Esophagus squamous epithelium (tissue), 4 donors: ENCODE measurements around the gene TOR1A.
A peak's percentile ranks its signal among the peaks of the same experiment; 100 is the strongest.

Experiments used
- POLR2A ChIP-seq, 4 donors: fragments of 450-650 bp; IDR thresholded peaks; one replicate each; pipeline ENCODE4 v1.6.1; 2017; ENCODE audit warnings: antibody characterized with exemption in 4 of 4, mild to moderate bottlenecking in 4 of 4, moderate library complexity in 3 of 4
- TF ChIP-seq, protein P1 (sequence below), 6 experiments: fragments of 450-650 bp in 4 of 6; fragments of 200-600 bp in 2 of 6; sonication (generic) in 2 of 6; IDR thresholded peaks; one replicate each; pipeline ENCODE4 v1.5.1; 2016 to 2019; ENCODE audit warnings: antibody characterized with exemption in 6 of 6, mild to moderate bottlenecking in 4 of 6, moderate library complexity in 4 of 6

DNA sequence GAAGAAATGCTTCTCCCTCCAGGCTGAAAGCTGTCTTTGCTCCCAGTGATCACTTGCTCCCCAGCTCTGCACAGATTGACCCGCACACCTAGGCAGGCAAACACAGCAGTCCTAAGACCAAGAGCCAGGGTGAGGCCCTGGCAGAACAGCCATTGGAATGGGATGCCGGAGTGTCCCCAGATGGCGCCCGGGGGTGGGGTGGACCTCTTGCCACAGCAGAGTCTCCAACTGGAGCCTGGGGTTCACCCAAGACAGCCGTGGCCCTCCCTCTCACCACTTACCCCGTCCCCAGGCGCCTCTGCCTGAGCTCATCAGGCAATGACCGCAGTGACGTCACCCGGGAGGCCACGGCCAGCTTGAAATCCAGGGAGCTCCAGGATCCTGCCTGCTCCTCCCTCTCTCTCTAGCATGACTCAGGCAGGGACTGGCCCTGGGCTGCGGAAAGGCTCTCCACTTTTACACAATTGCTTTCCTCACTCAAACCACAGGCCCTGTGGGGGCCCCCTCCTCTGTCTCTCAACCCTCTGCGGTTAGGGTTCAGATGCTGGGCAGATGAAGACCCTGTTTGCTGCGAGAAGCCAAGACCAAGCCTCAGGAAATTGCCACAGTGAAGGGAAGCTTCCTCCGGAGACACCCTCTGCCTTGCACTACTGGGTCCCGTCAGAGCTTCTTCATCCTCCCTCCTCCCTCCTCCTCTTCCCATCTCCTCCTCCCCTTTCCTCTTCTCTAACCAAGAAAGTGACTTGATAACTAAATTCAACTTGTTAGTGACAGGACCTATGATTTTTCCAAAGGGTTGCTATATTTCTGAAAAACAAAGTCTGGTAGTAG lies 46.8 kb downstream of the TOR1A start:
- TF ChIP-seq, protein P1, sequence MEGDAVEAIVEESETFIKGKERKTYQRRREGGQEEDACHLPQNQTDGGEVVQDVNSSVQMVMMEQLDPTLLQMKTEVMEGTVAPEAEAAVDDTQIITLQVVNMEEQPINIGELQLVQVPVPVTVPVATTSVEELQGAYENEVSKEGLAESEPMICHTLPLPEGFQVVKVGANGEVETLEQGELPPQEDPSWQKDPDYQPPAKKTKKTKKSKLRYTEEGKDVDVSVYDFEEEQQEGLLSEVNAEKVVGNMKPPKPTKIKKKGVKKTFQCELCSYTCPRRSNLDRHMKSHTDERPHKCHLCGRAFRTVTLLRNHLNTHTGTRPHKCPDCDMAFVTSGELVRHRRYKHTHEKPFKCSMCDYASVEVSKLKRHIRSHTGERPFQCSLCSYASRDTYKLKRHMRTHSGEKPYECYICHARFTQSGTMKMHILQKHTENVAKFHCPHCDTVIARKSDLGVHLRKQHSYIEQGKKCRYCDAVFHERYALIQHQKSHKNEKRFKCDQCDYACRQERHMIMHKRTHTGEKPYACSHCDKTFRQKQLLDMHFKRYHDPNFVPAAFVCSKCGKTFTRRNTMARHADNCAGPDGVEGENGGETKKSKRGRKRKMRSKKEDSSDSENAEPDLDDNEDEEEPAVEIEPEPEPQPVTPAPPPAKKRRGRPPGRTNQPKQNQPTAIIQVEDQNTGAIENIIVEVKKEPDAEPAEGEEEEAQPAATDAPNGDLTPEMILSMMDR (IDR thresholded peaks at IDR 0.05): no peak
- TF ChIP-seq POLR2A (IDR thresholded peaks at IDR 0.05): peak in 1 of 4 donors; percentile 9
